ENCODE measurements around the gene SHISA9.

SHISA9 gene

GRCh38 chr16:12999368-12999767 is 98.0 kb downstream of the SHISA9 start:
- H3K4me3 ChIP-seq (ENCODE audit: low read length, poor library complexity, severe bottlenecking), result no peak overlapping the region
- no peak overlapping the region for H2AFZ ChIP-seq (ENCODE audit: low read length)
- H3K4me1 ChIP-seq (ENCODE audit: insufficient read depth, low read length, poor library complexity, severe bottlenecking), result no peaks in the 10 kb centered on the region
- H3K79me2 ChIP-seq (ENCODE audit: insufficient read depth, low read length), result no peaks in the 10 kb centered on the region
- H3K9me2 ChIP-seq (replicated peaks; ENCODE audit: low read depth, low read length), result no peaks in the 10 kb centered on the region
- no peaks in the 10 kb centered on the region for H3K36me3 ChIP-seq (ENCODE audit: insufficient read depth, low read length)
- no peak for TF ChIP-seq EZH2phosphoT487 (IDR thresholded peaks at IDR 0.05; ENCODE audit: borderline replicate concordance)
- TF ChIP-seq, protein P1, sequence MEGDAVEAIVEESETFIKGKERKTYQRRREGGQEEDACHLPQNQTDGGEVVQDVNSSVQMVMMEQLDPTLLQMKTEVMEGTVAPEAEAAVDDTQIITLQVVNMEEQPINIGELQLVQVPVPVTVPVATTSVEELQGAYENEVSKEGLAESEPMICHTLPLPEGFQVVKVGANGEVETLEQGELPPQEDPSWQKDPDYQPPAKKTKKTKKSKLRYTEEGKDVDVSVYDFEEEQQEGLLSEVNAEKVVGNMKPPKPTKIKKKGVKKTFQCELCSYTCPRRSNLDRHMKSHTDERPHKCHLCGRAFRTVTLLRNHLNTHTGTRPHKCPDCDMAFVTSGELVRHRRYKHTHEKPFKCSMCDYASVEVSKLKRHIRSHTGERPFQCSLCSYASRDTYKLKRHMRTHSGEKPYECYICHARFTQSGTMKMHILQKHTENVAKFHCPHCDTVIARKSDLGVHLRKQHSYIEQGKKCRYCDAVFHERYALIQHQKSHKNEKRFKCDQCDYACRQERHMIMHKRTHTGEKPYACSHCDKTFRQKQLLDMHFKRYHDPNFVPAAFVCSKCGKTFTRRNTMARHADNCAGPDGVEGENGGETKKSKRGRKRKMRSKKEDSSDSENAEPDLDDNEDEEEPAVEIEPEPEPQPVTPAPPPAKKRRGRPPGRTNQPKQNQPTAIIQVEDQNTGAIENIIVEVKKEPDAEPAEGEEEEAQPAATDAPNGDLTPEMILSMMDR (conservative IDR thresholded peaks at IDR 0.05; ENCODE audit: low read length), result no peak
- H3F3A ChIP-seq (ENCODE audit: low read depth), result no peaks in the 10 kb centered on the region
- no peaks in the 10 kb centered on the region for H3K9me3 ChIP-seq (ENCODE audit: insufficient read depth, low read depth, low read length)
- H3K4me2 ChIP-seq (ENCODE audit: low read depth, low read length, poor library complexity, severe bottlenecking), result no peak overlapping the region
- no peaks in the 10 kb centered on the region for H3K27me3 ChIP-seq (ENCODE audit: insufficient read depth, low read length, poor library complexity, severe bottlenecking)
- H3K9ac ChIP-seq (ENCODE audit: low read depth, low read length, poor library complexity, severe bottlenecking), result no peak overlapping the region
- no peaks in the 10 kb centered on the region for H4K20me1 ChIP-seq (ENCODE audit: insufficient read depth, low read length, poor library complexity, severe bottlenecking)

- Histone ChIP-seq H3K4me1 (ENCODE audit: insufficient read depth, low read length, poor library complexity, severe bottlenecking) (no peaks in the 10 kb centered on the region), H4K20me1 (ENCODE audit: insufficient read depth, low read length, poor library complexity, severe bottlenecking) (no peaks in the 10 kb centered on the region), H3F3A (ENCODE audit: low read depth) (no peaks in the 10 kb centered on the region), H3K4me2 (ENCODE audit: low read depth, low read length, poor library complexity, severe bottlenecking) (no peak overlapping the region), H3K9ac (ENCODE audit: low read depth, low read length, poor library complexity, severe bottlenecking) (no peak overlapping the region), H2AFZ (ENCODE audit: low read length) (no peak overlapping the region), H3K9me3 (ENCODE audit: insufficient read depth, low read depth, low read length) (no peaks in the 10 kb centered on the region), H3K27me3 (ENCODE audit: insufficient read depth, low read length, poor library complexity, severe bottlenecking) (no peaks in the 10 kb centered on the region), H3K9me2 (replicated peaks; ENCODE audit: low read depth, low read length) (no peaks in the 10 kb centered on the region), H3K36me3 (ENCODE audit: insufficient read depth, low read length) (no peaks in the 10 kb centered on the region), H3K79me2 (ENCODE audit: insufficient read depth, low read length) (no peaks in the 10 kb centered on the region), H3K4me3 (ENCODE audit: low read length, poor library complexity, severe bottlenecking) (no peak overlapping the region)
- TF ChIP-seq, protein P1 (conservative IDR thresholded peaks at IDR 0.05; ENCODE audit: low read length), result no peak
- TF ChIP-seq EZH2phosphoT487 (IDR thresholded peaks at IDR 0.05; ENCODE audit: borderline replicate concordance), result no peak
Measured at GRCh38 chr16:13005721-13006247, 104.4 kb downstream of the SHISA9 start.

DNA sequence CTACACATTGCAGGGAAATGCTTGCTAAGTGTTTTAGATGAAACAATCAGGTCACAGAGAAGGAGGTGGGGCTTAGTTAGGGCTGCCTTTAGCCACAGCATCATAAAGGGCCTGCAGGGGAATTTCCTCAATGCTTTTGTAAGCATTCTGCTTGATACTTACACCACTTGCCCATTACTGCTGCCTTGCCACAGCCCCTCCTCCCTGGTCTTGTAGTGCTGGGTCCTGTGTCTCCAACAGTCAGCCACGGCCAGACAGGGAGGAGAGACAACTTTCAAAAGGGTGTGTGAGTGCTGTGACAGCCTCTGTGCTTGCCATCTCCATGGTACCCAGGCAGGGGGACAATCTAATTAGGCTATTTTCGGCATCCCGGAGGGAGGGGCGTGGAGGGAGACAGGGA is 111.2 kb downstream of the SHISA9 start:
- Histone ChIP-seq H3K9ac (ENCODE audit: low read depth, low read length, poor library complexity, severe bottlenecking) (no peak overlapping the region), H3K4me1 (ENCODE audit: insufficient read depth, low read length, poor library complexity, severe bottlenecking) (no peaks in the 10 kb centered on the region), H3K27me3 (ENCODE audit: insufficient read depth, low read length, poor library complexity, severe bottlenecking) (no peaks in the 10 kb centered on the region), H3K9me2 (replicated peaks; ENCODE audit: low read depth, low read length) (no peaks in the 10 kb centered on the region), H3K4me2 (ENCODE audit: low read depth, low read length, poor library complexity, severe bottlenecking) (no peak overlapping the region), H4K20me1 (ENCODE audit: insufficient read depth, low read length, poor library complexity, severe bottlenecking) (no peaks in the 10 kb centered on the region), H3F3A (ENCODE audit: low read depth) (no peaks in the 10 kb centered on the region), H2AFZ (ENCODE audit: low read length) (no peak overlapping the region), H3K9me3 (ENCODE audit: insufficient read depth, low read depth, low read length) (no peaks in the 10 kb centered on the region), H3K79me2 (ENCODE audit: insufficient read depth, low read length) (no peaks in the 10 kb centered on the region), H3K4me3 (ENCODE audit: low read length, poor library complexity, severe bottlenecking) (no peak overlapping the region), H3K36me3 (ENCODE audit: insufficient read depth, low read length) (no peaks in the 10 kb centered on the region)
- TF ChIP-seq, protein P1 (conservative IDR thresholded peaks at IDR 0.05; ENCODE audit: low read length), result no peak
- TF ChIP-seq EZH2phosphoT487 (IDR thresholded peaks at IDR 0.05; ENCODE audit: borderline replicate concordance), result no peak

Data from Loucy (cell line).